K562 (cell line): ENCODE measurements around the gene PICK1. TPM values are rescaled to one million over a fixed set of nuclear protein-coding genes. Genes with fewer than 3 reads are reported as not detected.
A peak's percentile ranks its signal among the peaks of the same experiment; 100 is the strongest.

Source experiments
- ATAC-seq: fragments of 200-7000 bp; cut with Tn5 transposase; 3 replicates; pipeline ENCODE4 v1.9.1; 2020; ENCODE audit warnings: moderate library complexity
- BruUV-seq: library from RNA; stranded (reverse); fragments of 400-500 nt; replicated peaks from 2 replicates; lab custom pipeline; 2021; lab: Mats Ljungman, UMichigan
- CTCF ChIA-PET: fragments of 300-600 bp; formaldehyde crosslinking; extraction: SDS; loops from one replicate; lab custom pipeline; 2021; ENCODE audit warnings: low intra/inter-chr PET ratio; lab: Yijun Ruan, JAX
- POLR2A ChIA-PET: fragments of 300-600, 350-650 bp; sonication (Branson Sonifier 250); formaldehyde crosslinking; extraction: SDS; loops from one replicate; lab custom pipeline; 2021; ENCODE audit warnings: antibody characterized with exemption, inconsistent platforms; lab: Yijun Ruan, JAX
- DNase-seq, 4 experiments: peaks; one replicate each; pipeline versions ENCODE4 v3.0.0 to v3.0.0-alpha.2; 2011 to 2018; ENCODE audit warnings: low spot score in 3 of 4, mixed read lengths in 3 of 4; ENCODE audit errors: extremely low read depth in 1 of 4
- FAIRE-seq: peaks from 2 replicates; lab custom pipeline; 2011; peaks lifted over from hg19 to GRCh38; lab: Jason Lieb, UNC
- H2AFZ ChIP-seq: 2 replicates; pipeline ENCODE4 v1.6.0; 2011; ENCODE audit warnings: low read depth, low read length, control low read depth, inconsistent platforms
- H3K27ac ChIP-seq: fragments of 200-600 bp; 3 replicates; pipeline ENCODE4 v1.8.0; 2011; ENCODE audit warnings: low read depth, mild to moderate bottlenecking, control low read depth, inconsistent platforms, low read length, moderate library complexity, mixed read lengths; ENCODE audit errors: extremely low read depth
- H3K27me3 ChIP-seq, 2 experiments: fragments of 300-600 bp in 1 of 2; 2 replicates in 1 of 2; 3 replicates in 1 of 2; pipeline versions ENCODE4 v1.6.0 to v1.8.0; 2011; ENCODE audit warnings: inconsistent platforms in 2 of 2, low read length in 2 of 2, mild to moderate bottlenecking in 1 of 2, mixed read lengths in 1 of 2, moderate library complexity in 1 of 2; ENCODE audit not compliant: control insufficient read depth in 2 of 2, insufficient read depth in 2 of 2
- H3K36me3 ChIP-seq: fragments of 300-600 bp; 3 replicates; pipeline ENCODE4 v1.8.0; 2011; ENCODE audit warnings: mild to moderate bottlenecking, low read length, inconsistent platforms; ENCODE audit not compliant: control insufficient read depth, insufficient read depth
- H3K4me1 ChIP-seq, 2 experiments: fragments of 200-600 bp in 1 of 2; replicated peaks in 1 of 2; 2 replicates in 1 of 2; 3 replicates in 1 of 2; pipeline versions ENCODE4 v1.5.1 to v1.8.0; 2011; ENCODE audit warnings: inconsistent platforms in 2 of 2, low read length in 2 of 2, mild to moderate bottlenecking in 1 of 2, mixed read lengths in 1 of 2, moderate library complexity in 1 of 2; ENCODE audit not compliant: control insufficient read depth in 2 of 2, insufficient read depth in 2 of 2
- H3K4me2 ChIP-seq: 2 replicates; pipeline ENCODE4 v1.6.1; 2011; ENCODE audit warnings: low read length, control low read depth, inconsistent platforms, mixed read lengths; ENCODE audit not compliant: insufficient read depth
- H3K4me3 ChIP-seq: fragments of 200-600 bp; sonication (generic), shearing (Covaris generic); 2 replicates; pipeline ENCODE4 v1.5.1; 2016; ENCODE audit warnings: control low read depth, inconsistent platforms
- H3K79me2 ChIP-seq: fragments of 200-600 bp; 3 replicates; pipeline ENCODE4 v1.8.0; 2011; ENCODE audit warnings: low read length, inconsistent platforms; ENCODE audit not compliant: control insufficient read depth, insufficient read depth
- H3K9ac ChIP-seq, 2 experiments: 2 replicates each; pipeline versions ENCODE4 v1.6.0 to v1.6.1; 2011; ENCODE audit warnings: low read depth in 2 of 2, low read length in 2 of 2, control low read depth in 1 of 2, inconsistent platforms in 1 of 2, mild to moderate bottlenecking in 1 of 2, mixed read lengths in 1 of 2; ENCODE audit not compliant: insufficient read depth in 1 of 2
- H3K9me1 ChIP-seq: one replicate; pipeline ENCODE4 v1.6.0; 2011; ENCODE audit warnings: inconsistent platforms, mild to moderate bottlenecking, low read length, moderate library complexity; ENCODE audit not compliant: control insufficient read depth, insufficient read depth
- H3K9me3 ChIP-seq: replicated peaks from 2 replicates; pipeline ENCODE4 v1.5.1; 2011; ENCODE audit warnings: low read depth, low read length, inconsistent platforms; ENCODE audit not compliant: control insufficient read depth, insufficient read depth
- H4K20me1 ChIP-seq: replicated peaks from 2 replicates; pipeline ENCODE4 v1.6.1; 2011; ENCODE audit warnings: low read length, inconsistent platforms, mixed read lengths; ENCODE audit not compliant: control insufficient read depth, insufficient read depth
- CHCHD3 ChIP-seq: fragments of 250-450 bp; sonication (Bioruptor Pico); IDR thresholded peaks from 2 replicates; pipeline ENCODE4 v2.1.2; 2022; ENCODE audit warnings: mild to moderate bottlenecking
- HNRNPL ChIP-seq: fragments of 200-400 bp; formaldehyde crosslinking; IDR thresholded peaks from 2 replicates; pipeline ENCODE4 v1.6.1; 2017; ENCODE audit warnings: low read depth, mild to moderate bottlenecking, low read length
- NFE2 ChIP-seq: IDR thresholded peaks from 2 replicates; pipeline ENCODE4 v1.6.1; 2014; ENCODE audit warnings: antibody characterized with exemption, low read depth
- NFXL1 ChIP-seq: fragments of 450-650 bp; formaldehyde crosslinking; IDR thresholded peaks from 2 replicates; pipeline ENCODE4 v1.4.0; 2021; ENCODE audit warnings: mild to moderate bottlenecking
- NRF1 ChIP-seq, 2 experiments: fragments of 450-650 bp; IDR thresholded peaks in 1 of 2; conservative IDR thresholded peaks in 1 of 2; 2 replicates each; pipeline ENCODE4 v1.6.1; 2014; ENCODE audit warnings: mild to moderate bottlenecking in 2 of 2
- POU5F1 ChIP-seq: fragments of 150-350 bp; IDR thresholded peaks from 2 replicates; pipeline ENCODE4 v1.6.1; 2014; ENCODE audit warnings: borderline replicate concordance, low read length, low read depth, mild to moderate bottlenecking; ENCODE audit not compliant: partially characterized antibody
- STAG1 ChIP-seq: sonication (generic); formaldehyde crosslinking; IDR thresholded peaks from 2 replicates; pipeline ENCODE4 v1.5.0; 2020; ENCODE audit warnings: missing genetic modification reagents, borderline replicate concordance
- ZNF76 ChIP-seq: fragments of 250-450 bp; sonication (Bioruptor Pico); IDR thresholded peaks from 2 replicates; pipeline ENCODE4 v1.4.0; 2020; ENCODE audit warnings: mild to moderate bottlenecking, moderate library complexity, borderline replicate concordance
- WGBS: fragments of 100-300 bp; shearing (Covaris generic); methylation state at CpG from one replicate; pipeline ENCODE4 v1.1.6; 2016; ENCODE audit warnings: low coverage, mixed read lengths; ENCODE audit not compliant: insufficient coverage; ENCODE audit errors: missing lambda C conversion rate; 5-methylcytosine and 5-hydroxymethylcytosine counted together
- in situ Hi-C: fragments of 300-500 bp; cut with MboI; formaldehyde crosslinking; loops from 4 replicates; pipeline ENCODE4 v1.15.0; 2018; ENCODE audit warnings: inconsistent platforms, mixed read lengths
- intact Hi-C: fragments of 100-400 bp; cut with micrococcal nuclease; formaldehyde crosslinking; loops from 2 replicates; pipeline ENCODE4 v1.14.2; 2022
- polyA plus RNA-seq, 8 experiments: library from polyadenylated mRNA; depleted of rRNA in 4 of 8; stranded (reverse) in 5 of 8; unstranded in 3 of 8; fragments of >200 nt; fragmentation: Nextera tagmentation in 2 of 8; fragmentation: Illumina TruSeq in 1 of 8; extraction: Ambion mirVana in 2 of 8; extraction: Trizol in 1 of 8; gene quantifications; 2 replicates each; pipeline versions ENCODE4 v1.2.1 to v1.2.3, GENCODE V29; 2011 to 2014; ENCODE audit warnings: inconsistent platforms in 1 of 8, missing spikeins in 1 of 8
- total RNA-seq, 7 experiments: library from RNA; depleted of rRNA in 6 of 7; stranded (reverse); fragments of >200 nt in 6 of 7; fragmentation: Illumina TruSeq in 2 of 7; extraction: Trizol in 2 of 7; gene quantifications; 2 replicates each; pipeline versions ENCODE4 v1.2.1 to v1.2.3, GENCODE V29; 2011 to 2021; ENCODE audit warnings: low replicate concordance in 1 of 7
- TF ChIP-seq, protein P1 (sequence below): fragments of 200-800 bp; sonication (Bioruptor generic); IDR thresholded peaks from 2 replicates; pipeline ENCODE4 v1.6.1; 2017; ENCODE audit warnings: missing genetic modification characterization, missing compliant biosample characterization
- TF ChIP-seq, protein P2 (sequence below), 2 experiments: fragments of 450-650 bp; formaldehyde crosslinking in 1 of 2; IDR thresholded peaks; 2 replicates each; pipeline versions ENCODE4 v1.4.0 to v1.6.1; 2014 to 2020; ENCODE audit warnings: mild to moderate bottlenecking in 2 of 2, borderline replicate concordance in 1 of 2, low read depth in 1 of 2

The PICK1 gene
- total and polyA plus RNA-seq, 9 of the 15 experiments (the other 6 are each of a cell fraction or from before 2014, with no cell fraction given) = 0.06 to 11.0 (median 7.9) TPM; not detected in 1

GRCh38 chr22:38069372-38070249 lies 12.4 kb downstream of the PICK1 start:
- POLR2A ChIA-PET = interaction anchor here (0.6 to 0.8 kb wide), 2 partner anchors 14 to 283 kb away, joined by 3 to 4 read pairs; no protein-coding TSS in a partner anchor
- CTCF ChIA-PET = no interaction called here
- TF ChIP-seq, protein P1, sequence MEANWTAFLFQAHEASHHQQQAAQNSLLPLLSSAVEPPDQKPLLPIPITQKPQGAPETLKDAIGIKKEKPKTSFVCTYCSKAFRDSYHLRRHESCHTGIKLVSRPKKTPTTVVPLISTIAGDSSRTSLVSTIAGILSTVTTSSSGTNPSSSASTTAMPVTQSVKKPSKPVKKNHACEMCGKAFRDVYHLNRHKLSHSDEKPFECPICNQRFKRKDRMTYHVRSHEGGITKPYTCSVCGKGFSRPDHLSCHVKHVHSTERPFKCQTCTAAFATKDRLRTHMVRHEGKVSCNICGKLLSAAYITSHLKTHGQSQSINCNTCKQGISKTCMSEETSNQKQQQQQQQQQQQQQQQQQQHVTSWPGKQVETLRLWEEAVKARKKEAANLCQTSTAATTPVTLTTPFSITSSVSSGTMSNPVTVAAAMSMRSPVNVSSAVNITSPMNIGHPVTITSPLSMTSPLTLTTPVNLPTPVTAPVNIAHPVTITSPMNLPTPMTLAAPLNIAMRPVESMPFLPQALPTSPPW = peak; percentile 68
- no peak for TF ChIP-seq NFXL1 (CRISPR knock-in tag)
- TF ChIP-seq STAG1 (CRISPR knock-in tag) = peak; percentile 84; the same call in 1 of the 2 replicates
- no peak for TF ChIP-seq ZNF76 (CRISPR knock-in tag)
- TF ChIP-seq, protein P2, sequence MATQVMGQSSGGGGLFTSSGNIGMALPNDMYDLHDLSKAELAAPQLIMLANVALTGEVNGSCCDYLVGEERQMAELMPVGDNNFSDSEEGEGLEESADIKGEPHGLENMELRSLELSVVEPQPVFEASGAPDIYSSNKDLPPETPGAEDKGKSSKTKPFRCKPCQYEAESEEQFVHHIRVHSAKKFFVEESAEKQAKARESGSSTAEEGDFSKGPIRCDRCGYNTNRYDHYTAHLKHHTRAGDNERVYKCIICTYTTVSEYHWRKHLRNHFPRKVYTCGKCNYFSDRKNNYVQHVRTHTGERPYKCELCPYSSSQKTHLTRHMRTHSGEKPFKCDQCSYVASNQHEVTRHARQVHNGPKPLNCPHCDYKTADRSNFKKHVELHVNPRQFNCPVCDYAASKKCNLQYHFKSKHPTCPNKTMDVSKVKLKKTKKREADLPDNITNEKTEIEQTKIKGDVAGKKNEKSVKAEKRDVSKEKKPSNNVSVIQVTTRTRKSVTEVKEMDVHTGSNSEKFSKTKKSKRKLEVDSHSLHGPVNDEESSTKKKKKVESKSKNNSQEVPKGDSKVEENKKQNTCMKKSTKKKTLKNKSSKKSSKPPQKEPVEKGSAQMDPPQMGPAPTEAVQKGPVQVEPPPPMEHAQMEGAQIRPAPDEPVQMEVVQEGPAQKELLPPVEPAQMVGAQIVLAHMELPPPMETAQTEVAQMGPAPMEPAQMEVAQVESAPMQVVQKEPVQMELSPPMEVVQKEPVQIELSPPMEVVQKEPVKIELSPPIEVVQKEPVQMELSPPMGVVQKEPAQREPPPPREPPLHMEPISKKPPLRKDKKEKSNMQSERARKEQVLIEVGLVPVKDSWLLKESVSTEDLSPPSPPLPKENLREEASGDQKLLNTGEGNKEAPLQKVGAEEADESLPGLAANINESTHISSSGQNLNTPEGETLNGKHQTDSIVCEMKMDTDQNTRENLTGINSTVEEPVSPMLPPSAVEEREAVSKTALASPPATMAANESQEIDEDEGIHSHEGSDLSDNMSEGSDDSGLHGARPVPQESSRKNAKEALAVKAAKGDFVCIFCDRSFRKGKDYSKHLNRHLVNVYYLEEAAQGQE (IDR thresholded peaks at IDR 0.05; ENCODE audit: borderline replicate concordance) = peak; percentile 21; the same call in 1 of the 2 replicates
- TF ChIP-seq, protein P2 (CRISPR knock-in tag; IDR thresholded peaks at IDR 0.05; ENCODE audit: low read depth) = no peak
- TF ChIP-seq CHCHD3 (CRISPR knock-in tag) = no peak
- TF ChIP-seq POU5F1 = no peak
- no peak for TF ChIP-seq HNRNPL
- peak; percentile 74 to 78 for TF ChIP-seq NRF1 (conservative IDR thresholded peaks at IDR 0.05 in 1 of 2, IDR thresholded peaks at IDR 0.05 in 1 of 2)
- TF ChIP-seq NFE2 = no peak

More at GRCh38 chr22:38069372-38070249, 12.4 kb downstream of the PICK1 start:
- WGBS = 31% methylated on average over 16 of the region's 21 CpGs
- Histone ChIP-seq H3K4me1 (peaks cover 0 to 16% of the 10 kb centered on the region in 2 experiments; a peak in 2 of 5 replicates), H3K9me3 (no peaks in the 10 kb centered on the region), H3K27me3 (no peaks in the 10 kb centered on the region), H3K27ac (no peak overlapping the region), H3K4me3 (no peak overlapping the region), H3K9me1 (no peaks in the 10 kb centered on the region), H3K4me2 (no peak overlapping the region), H3K9ac (no peak overlapping the region; a peak in 1 of 4 replicates), H2AFZ (no peak overlapping the region), H4K20me1 (no peaks in the 10 kb centered on the region), H3K79me2 (no peaks in the 10 kb centered on the region), H3K36me3 (no peaks in the 10 kb centered on the region)
- ATAC-seq (peak; percentile 89), DNase-seq (peak; percentile 61 to 67 (median 64)), FAIRE-seq (no peak)
- in situ Hi-C loops (loop anchor here (10.0 to 25.0 kb wide), 3 partner anchors 285 to 943 kb away; partner anchors contain the start of genes APOBEC3C and APOBEC3D), intact Hi-C loops (no loop called here)
- BruUV-seq = no TSS peak
